Central memory CD8-positive, alpha-beta T cell (primary cell): Measurements from ENCODE around the gene REEP3.
"Not testable (repeated sequence)": the region's sequence is repeated elsewhere in the genome, so short reads cannot be mapped to it uniquely, and the experiment has no call there.

Source experiments
- ATAC-seq: fragments of 150-1000 bp; cut with Tn5 transposase; replicated peaks from 2 replicates; pipeline ENCODE4 v1.10.0; 2022; ENCODE audit warnings: mild to moderate bottlenecking, moderate FRiP score, moderate number of reproducible peaks; ENCODE audit not compliant: poor library complexity, severe bottlenecking; ENCODE audit errors: extremely low read depth
- DNase-seq, 2 donors: peaks; one replicate each; pipeline ENCODE4 v3.0.0; 2021; ENCODE audit warnings: low spot score in 2 of 2
- H3K27ac Mint-ChIP-seq: one replicate; pipeline ENCODE4 v1.8.0; 2022; ENCODE audit warnings: low read depth, mild to moderate bottlenecking, moderate library complexity, mixed read lengths
- H3K27me3 Mint-ChIP-seq: one replicate; pipeline ENCODE4 v1.8.0; 2022; ENCODE audit warnings: mixed read lengths
- H3K36me3 Mint-ChIP-seq: one replicate; pipeline ENCODE4 v1.8.0; 2022; ENCODE audit warnings: mild to moderate bottlenecking, moderate library complexity, mixed read lengths; ENCODE audit not compliant: insufficient read depth
- H3K4me1 Mint-ChIP-seq: one replicate; pipeline ENCODE4 v1.8.0; 2022; ENCODE audit warnings: mixed read lengths
- H3K4me3 Mint-ChIP-seq: one replicate; pipeline ENCODE4 v1.8.0; 2022; ENCODE audit warnings: mild to moderate bottlenecking, moderate library complexity, mixed read lengths
- H3K9me3 Mint-ChIP-seq: one replicate; pipeline ENCODE4 v1.8.0; 2022; ENCODE audit warnings: mixed read lengths

REEP3 gene, protein sequence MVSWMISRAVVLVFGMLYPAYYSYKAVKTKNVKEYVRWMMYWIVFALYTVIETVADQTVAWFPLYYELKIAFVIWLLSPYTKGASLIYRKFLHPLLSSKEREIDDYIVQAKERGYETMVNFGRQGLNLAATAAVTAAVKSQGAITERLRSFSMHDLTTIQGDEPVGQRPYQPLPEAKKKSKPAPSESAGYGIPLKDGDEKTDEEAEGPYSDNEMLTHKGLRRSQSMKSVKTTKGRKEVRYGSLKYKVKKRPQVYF

GRCh38 chr10:63520500-63521415 lies at the start of gene REEP3:
Gene REEP3 (plus strand): TSS chr10:63521401. CDS start chr10:63521546, 145 bp downstream.
- Mint-ChIP-seq H3K4me3 (peak within 1 kb of the TSS; percentile 87), H3K27ac (peak within 1 kb of the TSS; percentile 92), H3K27me3 (no peaks in the 10 kb centered on the region), H3K36me3 (peaks cover 19% of the 10 kb centered on the region), H3K9me3 (no peaks in the 10 kb centered on the region), H3K4me1 (peaks cover 30% of the 10 kb centered on the region)
- DNase-seq (peak; percentile 20 to 32), ATAC-seq (peak; percentile 67)

DNA sequence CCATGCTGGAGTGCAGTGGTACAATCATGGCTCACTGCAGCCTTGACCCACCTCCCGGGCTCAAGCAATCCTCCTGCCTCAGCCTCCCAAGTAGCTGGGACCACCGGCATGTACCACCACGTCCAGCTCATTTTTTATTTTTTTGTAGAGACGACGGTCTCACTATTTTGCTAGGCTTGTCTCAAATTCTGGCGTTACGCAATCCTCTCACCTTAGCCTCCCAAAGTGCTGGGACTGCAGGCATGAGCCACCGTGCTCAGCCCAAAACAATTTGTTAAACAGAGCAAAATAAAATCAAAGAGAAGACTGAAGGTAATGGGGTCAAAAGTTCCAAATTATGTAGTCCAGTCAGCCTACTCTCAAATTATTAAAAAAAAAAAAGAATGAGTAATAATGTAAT lies 46.7 kb upstream of the REEP3 start:
- no peak overlapping the region for H3K4me3 Mint-ChIP-seq
- peaks cover 1% of the 10 kb centered on the region for H3K36me3 Mint-ChIP-seq
- peaks cover 36% of the 10 kb centered on the region for H3K4me1 Mint-ChIP-seq
- no peaks in the 10 kb centered on the region for H3K9me3 Mint-ChIP-seq
- H3K27me3 Mint-ChIP-seq = no peaks in the 10 kb centered on the region
- ATAC-seq = no peak
- no peak for DNase-seq
- H3K27ac Mint-ChIP-seq = no peak overlapping the region

GRCh38 chr10:63477927-63478326 lies 43.3 kb upstream of the REEP3 start:
- DNase-seq = no peak
- Mint-ChIP-seq H3K36me3 (peaks cover 1% of the 10 kb centered on the region), H3K9me3 (no peaks in the 10 kb centered on the region), H3K4me1 (peaks cover 31% of the 10 kb centered on the region), H3K27me3 (no peaks in the 10 kb centered on the region), H3K4me3 (no peak overlapping the region), H3K27ac (no peak overlapping the region)
- ATAC-seq = no peak

GRCh38 chr10:63478564-63478963 lies 42.6 kb upstream of the REEP3 start:
- peaks cover 1% of the 10 kb centered on the region for H3K36me3 Mint-ChIP-seq
- no peak overlapping the region for H3K27ac Mint-ChIP-seq
- H3K27me3 Mint-ChIP-seq = no peaks in the 10 kb centered on the region
- DNase-seq (no peak), ATAC-seq (no peak)
- H3K4me3 Mint-ChIP-seq = no peak overlapping the region
- no peaks in the 10 kb centered on the region for H3K9me3 Mint-ChIP-seq
- H3K4me1 Mint-ChIP-seq = peaks cover 35% of the 10 kb centered on the region

DNA sequence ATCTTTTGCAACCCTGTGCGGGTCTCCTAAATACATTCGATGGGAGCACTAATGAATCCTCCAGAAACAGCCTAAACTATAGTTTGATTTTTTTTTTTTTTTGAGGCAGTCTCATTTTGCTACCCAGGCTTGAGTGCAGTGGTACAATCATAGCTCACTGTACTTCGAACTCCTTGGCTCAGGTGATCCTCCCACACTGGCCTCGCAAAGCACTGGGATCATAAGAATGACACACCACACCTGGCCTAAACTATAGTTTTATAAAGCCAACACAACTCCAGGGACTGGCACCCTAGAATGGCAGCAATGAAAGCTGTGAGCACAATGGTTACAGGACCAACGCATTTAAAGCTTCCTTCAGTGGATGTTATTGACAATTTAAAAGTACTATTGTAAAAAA lies 41.0 kb upstream of the REEP3 start:
- DNase-seq (no peak), ATAC-seq (no peak)
- Mint-ChIP-seq H3K4me3 (no peak overlapping the region), H3K27me3 (no peaks in the 10 kb centered on the region), H3K36me3 (no peaks in the 10 kb centered on the region), H3K27ac (no peak overlapping the region), H3K4me1 (peaks cover 35% of the 10 kb centered on the region), H3K9me3 (no peaks in the 10 kb centered on the region)

DNA sequence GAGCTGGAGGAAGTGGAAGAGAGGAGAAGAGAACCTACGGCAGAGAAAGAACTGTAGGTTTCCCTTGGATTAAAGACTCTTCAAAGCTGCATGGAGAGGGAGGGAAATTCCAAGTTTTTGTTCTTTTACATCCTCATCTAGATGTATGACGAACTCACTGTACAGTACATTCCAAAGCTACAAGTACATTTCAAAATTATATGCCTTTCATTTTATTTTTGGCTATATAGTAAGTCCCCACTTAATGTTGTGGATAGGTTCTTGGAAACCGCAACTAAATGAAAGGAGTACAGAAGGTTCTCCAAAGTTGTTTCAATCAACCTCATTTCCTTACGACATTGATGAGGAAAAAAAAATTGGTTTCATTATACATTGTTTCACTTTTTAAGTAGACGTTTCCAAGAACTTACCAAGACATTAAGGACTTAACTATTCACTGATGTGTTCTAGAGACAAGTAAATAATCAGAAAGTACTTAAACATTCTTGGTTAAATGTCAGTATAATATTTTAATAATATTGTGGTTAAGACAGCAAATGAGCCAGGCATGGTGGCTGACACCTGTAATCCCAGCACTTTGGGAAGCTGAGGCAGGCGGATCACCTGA lies 39.3 kb upstream of the REEP3 start:
- Mint-ChIP-seq H3K27me3 (no peaks in the 10 kb centered on the region), H3K4me3 (no peak overlapping the region), H3K4me1 (peaks cover 30% of the 10 kb centered on the region), H3K9me3 (no peaks in the 10 kb centered on the region), H3K27ac (no peak overlapping the region), H3K36me3 (no peaks in the 10 kb centered on the region)
- ATAC-seq = no peak
- no peak for DNase-seq

GRCh38 chr10:63483983-63484382 lies 37.2 kb upstream of the REEP3 start:
- DNase-seq = no peak
- H3K36me3 Mint-ChIP-seq = no peaks in the 10 kb centered on the region
- H3K27me3 Mint-ChIP-seq = no peaks in the 10 kb centered on the region
- ATAC-seq = no peak
- no peak overlapping the region for H3K27ac Mint-ChIP-seq
- peaks cover 16% of the 10 kb centered on the region for H3K4me1 Mint-ChIP-seq
- H3K4me3 Mint-ChIP-seq = no peak overlapping the region
- H3K9me3 Mint-ChIP-seq = no peaks in the 10 kb centered on the region

DNA sequence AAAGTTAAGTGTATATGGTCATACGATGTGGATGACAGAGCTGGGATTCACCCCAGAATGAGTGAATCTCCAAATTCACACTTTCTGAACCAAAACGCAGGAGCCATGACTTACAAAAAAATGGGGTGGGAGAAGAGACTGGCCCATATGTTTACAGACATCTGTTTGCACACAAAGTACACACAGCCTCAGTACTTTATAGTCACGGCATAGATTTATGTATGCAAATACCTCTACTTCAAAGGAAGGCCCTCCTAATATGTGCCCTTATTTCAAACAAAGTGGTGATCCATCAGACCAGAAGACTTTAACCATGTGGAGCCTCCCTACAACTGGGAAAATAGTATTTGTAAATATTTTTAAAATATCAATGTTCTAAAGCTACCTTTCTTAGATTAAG lies 33.2 kb upstream of the REEP3 start:
- H3K27me3 Mint-ChIP-seq = no peaks in the 10 kb centered on the region
- H3K9me3 Mint-ChIP-seq = no peaks in the 10 kb centered on the region
- no peak overlapping the region for H3K27ac Mint-ChIP-seq
- no peak overlapping the region for H3K4me3 Mint-ChIP-seq
- H3K4me1 Mint-ChIP-seq = peaks cover 19% of the 10 kb centered on the region
- ATAC-seq (no peak), DNase-seq (no peak)
- peaks cover 4% of the 10 kb centered on the region for H3K36me3 Mint-ChIP-seq

- DNase-seq (no peak), ATAC-seq (no peak)
- Mint-ChIP-seq H3K4me1 (peaks cover 9% of the 10 kb centered on the region), H3K4me3 (no peak overlapping the region), H3K27me3 (no peaks in the 10 kb centered on the region), H3K9me3 (no peaks in the 10 kb centered on the region), H3K27ac (no peak overlapping the region), H3K36me3 (peaks cover 4% of the 10 kb centered on the region)
Measured at GRCh38 chr10:63489838-63490237, 31.4 kb upstream of the REEP3 start.

DNA sequence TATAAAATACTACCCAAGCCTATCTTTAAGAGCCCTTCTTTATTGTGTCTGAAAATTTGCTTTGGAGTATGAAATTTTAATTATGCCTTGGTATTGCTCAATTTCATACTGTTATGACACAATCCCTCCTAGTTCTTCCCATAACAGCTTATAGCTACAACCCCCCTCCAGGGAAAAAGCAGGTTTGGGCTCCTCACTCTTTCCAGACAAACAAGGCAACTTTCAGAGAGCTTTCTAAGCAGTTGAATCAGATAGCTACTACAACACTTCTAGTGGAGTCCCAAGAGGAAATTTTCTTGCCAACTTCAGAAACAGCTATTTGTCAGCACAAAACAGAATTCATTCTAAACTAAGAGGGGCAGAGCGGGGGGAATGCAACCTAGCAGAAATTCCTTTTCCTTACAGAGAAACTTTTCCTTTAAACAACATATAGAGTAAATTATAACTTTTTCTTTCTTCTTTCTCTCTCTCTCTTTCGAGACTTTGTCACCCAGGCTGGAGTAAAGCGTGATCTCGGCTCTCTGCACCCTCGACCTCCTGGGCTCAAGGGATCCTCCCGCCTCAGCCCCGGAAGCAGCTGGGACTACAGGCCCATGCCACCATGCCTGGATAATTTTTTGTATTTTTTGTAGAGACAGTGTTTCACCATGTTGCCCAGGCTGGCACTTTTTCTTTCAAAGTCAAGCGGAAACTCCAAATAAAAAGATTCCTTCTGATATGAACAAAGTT lies 29.4 kb upstream of the REEP3 start:
- Mint-ChIP-seq H3K9me3 (no peaks in the 10 kb centered on the region), H3K27me3 (no peaks in the 10 kb centered on the region)

GRCh38 chr10:63492317-63492690 lies 28.9 kb upstream of the REEP3 start:
- peaks cover 22% of the 10 kb centered on the region for H3K4me1 Mint-ChIP-seq
- DNase-seq, H3K4me3 Mint-ChIP-seq, H3K36me3 Mint-ChIP-seq, ATAC-seq, H3K27ac Mint-ChIP-seq, H3K27me3 Mint-ChIP-seq, H3K9me3 Mint-ChIP-seq: not testable (repeated sequence)

More for the DNA sequence above, 29.4 kb upstream of the REEP3 start:
- Mint-ChIP-seq H3K4me3 (no peak overlapping the region), H3K36me3 (peaks cover 6% of the 10 kb centered on the region), H3K27ac (no peak overlapping the region), H3K4me1 (peaks cover 19% of the 10 kb centered on the region)
- ATAC-seq = no peak
- no peak for DNase-seq

- ATAC-seq (no peak), DNase-seq (no peak)
- no peak overlapping the region for H3K4me3 Mint-ChIP-seq
- peaks cover 22% of the 10 kb centered on the region for H3K4me1 Mint-ChIP-seq
- peaks cover 6% of the 10 kb centered on the region for H3K36me3 Mint-ChIP-seq
- no peaks in the 10 kb centered on the region for H3K27me3 Mint-ChIP-seq
- no peaks in the 10 kb centered on the region for H3K9me3 Mint-ChIP-seq
- no peak overlapping the region for H3K27ac Mint-ChIP-seq
Measured at GRCh38 chr10:63493004-63493403, 28.2 kb upstream of the REEP3 start.
